GM21390 (cell line): ENCODE measurements around the gene PGC.

Experiments used
- ATAC-seq: cut with Tn5 transposase; IDR thresholded peaks from one replicate; pipeline ENCODE4 v1.9.1; 2021; ENCODE audit not compliant: unreplicated experiment

Gene PGC

DNA sequence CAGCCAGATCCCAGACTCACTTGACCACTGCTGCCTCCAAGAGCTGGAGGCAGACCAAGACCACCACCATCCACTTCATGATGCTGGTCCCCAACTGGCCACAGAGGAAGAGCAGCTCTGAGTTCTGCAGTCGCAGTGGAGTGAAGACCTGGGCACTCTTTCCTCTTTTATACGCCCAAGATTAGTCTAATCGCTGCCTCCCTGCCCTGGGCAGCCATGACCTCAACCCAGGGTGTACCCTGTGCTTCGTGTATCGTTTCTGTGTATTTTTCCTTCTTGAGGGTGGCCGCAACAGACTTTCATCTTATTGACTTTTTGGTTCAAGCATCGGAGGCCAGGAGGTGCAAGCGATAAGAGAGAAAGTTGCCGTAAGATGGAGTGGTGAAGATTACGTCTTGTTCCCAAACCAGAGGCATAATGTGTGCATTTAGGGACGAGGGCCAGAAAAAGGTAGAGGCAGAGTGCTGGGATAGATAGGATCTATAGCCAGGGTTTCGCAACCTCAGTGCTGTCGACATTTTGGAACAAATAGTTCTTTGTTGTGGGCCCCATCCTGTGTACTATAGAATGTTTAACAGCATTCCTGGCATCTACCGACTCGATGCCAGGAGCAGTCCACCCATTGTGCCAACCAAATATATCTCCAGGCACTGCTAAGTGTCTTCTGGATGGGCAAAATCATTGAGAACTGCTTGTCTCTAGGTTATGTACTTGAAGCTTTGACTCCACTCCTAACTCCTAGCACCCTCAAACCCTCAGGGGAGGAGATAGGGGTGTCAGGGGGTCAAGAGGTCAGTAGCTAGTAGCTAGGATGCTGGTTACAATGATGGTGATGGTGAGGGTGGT, at the start of gene PGC:
Gene PGC (minus strand): TSS at position 142 of the 846 bp plus-strand sequence. CDS start 63 bp downstream, at position 79.
- ATAC-seq = no peak

DNA sequence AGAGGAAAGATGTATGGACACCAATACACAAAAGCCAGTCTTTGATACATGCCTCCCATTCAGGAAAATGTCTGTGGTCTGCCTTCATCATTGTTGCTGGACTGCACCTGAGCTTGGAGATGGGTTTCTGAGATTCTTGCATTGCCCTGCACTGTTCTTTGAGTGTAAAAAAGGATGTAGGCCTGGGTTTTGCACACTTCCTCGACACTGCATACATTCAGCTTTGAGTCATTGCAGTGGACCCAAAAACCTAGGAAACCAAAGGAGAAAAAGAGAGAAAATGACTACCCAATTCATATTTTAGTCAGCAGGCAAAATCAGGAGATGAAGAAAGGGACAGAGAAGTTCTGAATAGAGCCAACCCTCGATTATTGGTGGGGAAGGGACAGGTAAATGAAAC, 49.3 kb upstream of the PGC start:
- no peak for ATAC-seq

DNA sequence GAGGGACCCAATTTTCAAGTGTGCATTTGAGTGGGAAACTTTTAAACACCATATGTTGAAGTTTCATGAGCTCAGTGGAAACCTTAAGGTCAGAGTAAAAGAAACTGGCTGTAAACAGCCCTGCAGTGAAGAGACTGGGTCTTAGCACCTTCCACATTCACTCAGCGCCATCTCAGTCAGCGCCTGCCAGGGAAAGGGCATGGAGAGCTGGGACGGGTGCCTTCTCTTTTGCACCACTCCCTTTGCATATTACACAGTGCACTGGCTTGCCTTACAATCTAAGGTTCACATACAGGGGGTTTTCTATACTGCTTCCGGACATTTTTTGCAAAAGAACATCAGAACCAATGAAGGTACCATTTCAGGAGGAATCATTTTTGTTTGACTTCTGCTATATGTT, 44.8 kb upstream of the PGC start:
- ATAC-seq = no peak

DNA sequence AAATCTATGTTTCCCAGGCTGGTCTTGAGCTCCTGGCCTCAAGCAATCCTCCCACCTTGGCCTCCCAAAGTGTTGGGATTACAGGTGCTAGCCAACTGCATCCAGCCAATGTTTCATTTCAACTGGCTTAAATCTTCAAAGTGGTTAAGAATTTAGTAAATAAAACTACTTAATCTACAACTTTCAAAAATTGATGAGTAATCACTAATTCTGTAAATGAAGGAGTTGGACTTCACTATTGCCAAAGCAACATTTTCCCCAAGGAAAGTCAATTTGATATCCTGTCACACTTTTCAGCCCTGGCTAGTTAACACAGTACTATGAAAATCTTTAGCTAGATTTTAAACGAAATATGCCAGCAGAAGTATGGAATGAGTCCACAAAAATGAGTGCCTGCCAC, 44.1 kb upstream of the PGC start:
- ATAC-seq = no peak

DNA sequence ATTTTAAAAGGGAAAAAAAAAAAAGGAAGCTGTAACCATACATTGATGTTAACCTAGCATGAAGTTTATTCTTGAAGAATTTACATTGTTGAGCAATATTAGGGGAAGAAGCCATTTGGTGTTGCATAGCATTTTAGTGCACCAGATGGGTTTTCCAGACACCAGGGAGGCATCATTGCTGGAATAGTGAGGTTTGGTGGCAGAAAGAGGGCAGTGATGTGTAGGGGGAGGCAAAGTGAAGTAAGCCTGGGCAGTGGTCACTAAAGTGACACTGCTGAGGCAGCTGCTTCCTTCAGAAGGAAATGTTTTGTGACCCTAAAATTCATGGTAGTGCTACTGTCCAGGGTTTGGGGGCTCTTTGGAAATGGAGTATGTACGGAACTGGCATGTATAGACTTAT, 42.8 kb upstream of the PGC start:
- ATAC-seq = no peak

DNA sequence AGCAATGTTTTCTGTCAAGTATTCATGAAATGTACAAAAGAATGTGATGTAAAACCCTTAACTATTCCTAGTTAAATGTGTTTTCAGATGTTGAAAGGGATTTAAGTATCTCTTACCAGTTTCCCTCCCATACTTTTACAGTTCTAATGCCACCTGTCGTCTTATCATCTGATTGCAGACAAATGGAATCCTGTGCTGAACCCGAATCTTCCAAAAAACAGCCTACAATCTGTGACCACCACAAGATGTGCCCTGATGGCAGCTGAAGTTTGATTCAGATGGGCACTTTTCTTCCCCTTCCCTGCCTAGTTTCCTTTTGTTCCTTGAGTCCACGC, 42.2 kb upstream of the PGC start:
- no peak for ATAC-seq

DNA sequence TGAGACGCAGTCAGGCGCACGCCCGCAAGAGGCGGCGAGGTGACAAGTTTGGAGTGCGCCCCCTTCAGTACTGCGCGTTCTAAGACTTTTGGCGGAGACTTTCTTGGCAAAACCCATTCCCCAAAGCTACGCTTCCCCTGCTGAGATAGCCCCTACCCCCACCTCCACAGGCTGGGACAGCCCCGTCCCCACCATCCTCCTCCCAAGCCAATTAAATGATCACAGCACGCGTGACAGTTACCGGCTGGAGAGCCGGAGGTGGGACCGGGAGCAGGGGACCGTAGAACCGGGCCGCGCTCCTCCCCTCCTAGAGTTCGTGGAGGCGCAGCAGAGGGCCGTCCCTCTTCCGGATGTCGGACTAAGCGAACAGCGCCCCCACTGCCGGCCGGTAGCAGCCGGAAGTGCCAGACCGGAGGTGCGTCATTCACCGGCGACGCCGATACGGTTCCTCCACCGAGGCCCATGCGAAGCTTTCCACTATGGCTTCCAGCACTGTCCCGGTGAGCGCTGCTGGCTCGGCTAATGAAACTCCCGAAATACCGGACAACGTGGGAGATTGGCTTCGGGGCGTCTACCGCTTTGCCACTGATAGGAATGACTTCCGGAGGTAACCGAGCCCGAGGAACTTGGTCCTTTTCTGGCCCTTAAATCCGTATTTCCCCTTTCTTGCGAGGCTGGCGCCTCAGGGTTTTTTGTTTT, 40.2 kb upstream of the PGC start, which contains the start of gene TOMM6:
Gene TOMM6 (plus strand): TSS at position 476 of the 699 bp plus-strand sequence. CDS start 4 bp downstream, at position 480.
- peak; percentile 75 for ATAC-seq

DNA sequence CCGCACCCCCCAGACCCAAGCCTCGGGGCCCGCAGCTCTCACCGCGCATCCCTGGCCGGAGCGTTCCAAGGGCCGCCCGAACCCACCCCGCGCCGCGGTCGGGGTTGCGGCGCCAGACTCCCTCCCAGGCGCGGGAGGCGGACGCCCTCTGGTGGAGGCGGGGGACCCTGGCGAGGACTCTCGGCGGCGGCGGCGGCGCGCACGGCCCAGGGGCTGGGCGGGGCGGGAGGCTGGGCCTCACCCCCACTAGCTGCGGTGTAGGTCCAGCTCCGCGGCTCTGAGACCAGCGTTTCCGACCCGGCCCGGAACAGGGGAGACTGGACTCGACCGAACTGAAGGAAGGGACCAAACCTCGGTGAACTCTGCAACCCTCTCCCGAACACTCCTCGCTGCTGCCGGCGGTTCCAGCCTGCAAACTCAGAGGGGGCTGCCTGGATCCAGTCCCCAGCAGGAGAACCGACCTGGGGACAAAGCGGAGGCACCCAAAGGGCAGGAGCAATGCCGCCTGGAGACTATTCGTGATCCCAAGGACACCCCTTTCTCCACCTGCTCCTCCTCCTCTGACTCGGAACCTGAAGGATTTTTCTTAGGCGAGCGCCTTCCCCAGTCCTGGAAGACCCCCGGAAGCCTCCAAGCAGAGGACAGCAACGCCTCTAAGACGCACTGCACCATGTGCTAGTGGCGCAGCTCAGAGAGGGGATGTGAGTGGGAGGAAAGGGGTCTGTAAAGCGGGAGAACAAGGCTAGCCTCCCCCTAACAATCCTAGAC, 39.4 kb upstream of the PGC start:
- peak; percentile 63 for ATAC-seq

DNA sequence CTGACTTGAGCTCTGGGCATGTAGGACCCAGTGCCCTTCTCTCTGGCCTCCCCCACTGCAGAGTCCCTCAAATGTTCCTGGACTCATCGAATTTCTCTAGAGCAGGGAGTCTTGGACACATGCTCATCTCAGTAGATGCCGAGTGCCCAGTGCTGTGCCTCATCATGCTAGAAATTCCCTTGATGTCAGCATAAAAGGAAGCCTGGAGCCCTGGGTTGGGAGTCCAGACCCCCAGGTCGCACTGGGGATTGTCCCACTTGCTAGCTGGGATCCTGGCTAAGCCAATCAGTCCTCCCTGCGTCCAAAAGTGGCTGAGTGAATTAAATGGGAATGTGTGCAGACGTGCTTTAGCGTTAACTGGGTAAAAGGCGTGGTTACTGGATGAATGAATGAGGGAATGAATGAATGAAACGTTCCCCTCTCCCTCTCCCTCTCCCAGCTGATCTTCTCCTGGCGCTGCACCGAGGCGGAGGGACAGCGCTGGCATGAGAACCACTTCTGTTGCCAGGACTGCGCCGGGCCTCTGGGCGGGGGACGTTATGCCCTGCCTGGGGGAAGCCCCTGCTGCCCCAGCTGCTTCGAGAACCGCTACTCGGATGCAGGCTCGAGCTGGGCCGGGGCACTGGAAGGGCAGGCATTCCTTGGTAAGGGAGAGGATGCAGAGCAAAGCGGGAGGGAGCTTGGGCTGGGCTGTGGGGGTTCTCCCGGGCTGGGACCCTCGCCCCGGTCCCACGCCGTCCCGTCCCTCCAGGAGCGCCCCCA, 38.7 kb upstream of the PGC start:
- ATAC-seq = no peak

DNA sequence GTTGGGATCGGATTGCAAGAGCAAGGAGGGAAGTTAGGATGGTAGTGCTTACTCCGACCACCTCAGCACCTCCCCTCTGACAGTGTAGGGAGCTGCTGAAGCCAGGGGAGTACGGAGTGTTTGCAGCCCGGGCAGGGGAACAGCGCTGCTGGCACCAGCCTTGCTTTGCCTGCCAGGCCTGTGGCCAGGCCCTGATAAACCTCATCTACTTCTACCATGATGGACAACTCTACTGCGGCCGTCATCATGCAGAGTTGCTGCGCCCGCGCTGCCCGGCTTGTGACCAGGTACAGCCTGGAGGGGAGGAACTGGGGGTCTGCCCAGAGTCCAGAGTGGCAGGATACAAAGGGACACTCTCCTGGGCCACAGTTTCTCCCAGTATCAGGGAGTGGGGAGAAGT, 38.1 kb upstream of the PGC start:
- ATAC-seq = no peak

DNA sequence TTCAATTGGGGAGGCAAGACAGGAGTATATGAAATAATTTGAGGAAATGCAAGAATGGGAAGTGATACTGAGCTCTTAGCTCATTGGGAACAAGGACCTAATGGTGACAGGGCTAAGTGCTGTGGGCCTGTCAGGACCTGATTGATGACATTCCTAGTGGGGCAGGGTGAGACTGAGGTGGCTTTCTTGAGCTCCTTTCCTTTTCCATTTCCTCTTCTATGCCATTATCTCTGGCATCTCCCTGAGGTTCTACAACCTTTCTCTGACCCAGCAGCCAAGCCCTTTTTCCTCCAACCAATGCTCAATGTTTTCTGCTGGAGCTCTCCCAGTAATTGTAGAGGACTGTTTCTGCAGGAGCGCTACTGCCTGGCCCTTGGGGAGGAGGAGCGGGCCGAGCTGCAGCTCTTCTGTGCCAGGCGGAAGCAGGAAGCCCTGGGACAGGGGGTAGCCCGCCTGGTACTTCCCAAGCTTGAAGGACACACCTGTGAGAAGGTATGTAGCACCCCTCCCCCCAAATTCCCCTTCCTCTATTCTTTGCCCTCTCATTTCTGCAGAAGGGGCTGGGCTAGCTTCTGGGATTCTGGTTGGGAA, 37.5 kb upstream of the PGC start:
- no peak for ATAC-seq

DNA sequence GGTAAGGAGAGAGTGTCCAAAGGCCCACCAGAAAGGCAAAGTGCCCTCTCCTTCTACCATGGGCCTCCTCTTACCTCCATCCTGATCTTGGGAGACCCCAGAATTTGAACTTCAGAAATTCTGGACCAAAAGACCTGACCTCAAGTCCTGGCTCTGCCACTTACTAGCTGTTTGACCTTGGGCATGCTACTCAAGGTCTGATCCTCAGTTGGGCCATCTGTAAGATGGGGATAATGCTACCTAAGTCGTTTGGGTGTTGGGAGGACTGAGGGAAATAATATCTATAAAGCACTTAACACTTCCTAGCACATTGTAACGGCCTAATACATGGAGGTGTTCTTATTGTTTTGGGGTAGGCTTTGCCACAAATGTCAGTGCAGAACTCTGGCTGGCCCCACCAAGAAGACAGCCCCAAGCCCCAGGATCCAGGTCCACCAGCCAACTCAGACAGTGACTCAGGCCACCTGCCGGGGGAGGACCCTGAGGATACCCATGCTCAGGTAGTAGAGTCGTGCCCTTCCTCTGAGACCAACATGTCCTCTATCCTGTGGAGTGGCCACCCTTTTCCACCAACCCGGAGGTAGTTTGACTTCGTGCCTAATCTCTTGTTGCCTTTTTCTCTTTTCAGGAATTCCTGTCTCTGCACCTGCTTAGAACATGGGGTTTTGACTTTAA, 36.0 kb upstream of the PGC start:
- ATAC-seq = no peak

DNA sequence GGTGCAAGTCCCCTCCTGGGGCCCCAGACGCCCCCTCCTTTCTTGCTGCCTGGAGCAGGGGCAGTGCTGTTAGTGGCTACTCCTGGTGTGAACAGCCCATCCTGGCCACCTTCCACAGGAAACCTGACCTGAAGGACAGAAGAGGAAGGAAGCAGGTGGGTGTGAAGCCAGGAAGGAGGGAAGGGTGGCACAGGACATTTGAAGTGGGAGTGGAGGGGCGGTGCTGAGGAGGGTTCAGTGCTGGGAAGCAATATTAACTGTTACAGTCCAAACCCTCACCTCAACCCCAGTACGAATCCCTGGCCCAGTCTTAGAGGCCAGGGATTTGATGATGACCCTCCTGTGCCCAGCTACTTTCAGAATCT, 34.2 kb upstream of the PGC start:
- ATAC-seq = no peak

DNA sequence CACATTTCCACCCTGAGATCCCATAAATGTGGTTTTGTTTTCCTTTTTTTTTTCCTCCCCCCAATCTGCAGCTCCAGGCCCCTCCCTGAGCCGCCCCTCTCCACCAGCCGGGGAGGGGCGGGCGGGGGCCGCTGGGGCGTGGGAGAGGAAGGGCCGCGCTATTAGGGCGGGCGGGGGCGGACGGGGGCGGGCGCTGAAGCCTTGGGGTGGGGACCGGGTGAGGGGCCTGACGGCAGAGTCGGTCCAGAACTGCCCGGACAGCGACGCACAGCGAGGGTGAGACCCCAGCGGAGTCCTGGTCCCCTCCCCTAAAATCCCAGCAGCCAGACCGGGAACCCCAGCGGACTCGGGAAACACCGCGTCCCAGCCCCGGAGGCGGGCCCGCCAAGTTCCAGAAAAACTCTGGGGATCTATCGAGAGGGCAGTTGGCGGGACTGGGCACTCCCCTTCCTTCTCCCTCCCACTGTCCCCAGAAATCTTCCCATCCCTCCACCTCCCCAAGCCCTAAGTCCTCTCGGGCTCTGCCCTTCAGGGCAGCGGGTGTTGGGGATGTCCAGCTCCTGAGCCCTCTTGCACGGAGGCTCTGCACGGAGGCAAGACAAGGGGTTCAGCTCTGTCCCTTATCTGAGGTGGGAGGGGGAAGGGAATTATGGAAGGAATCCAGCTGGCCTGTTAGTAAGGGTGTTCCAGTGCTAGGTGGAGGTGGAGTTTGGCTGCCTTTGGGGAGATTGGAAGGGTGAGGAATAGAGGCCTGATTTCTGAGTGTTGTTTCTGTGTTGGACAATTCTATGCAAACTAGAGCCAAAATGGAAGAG, 33.6 kb upstream of the PGC start, which contains the start of gene PRICKLE4:
Gene PRICKLE4 (plus strand): TSS at position 232 of the 815 bp plus-strand sequence. CDS start 2,692 bp downstream, outside the sequence.
- no peak for ATAC-seq

DNA sequence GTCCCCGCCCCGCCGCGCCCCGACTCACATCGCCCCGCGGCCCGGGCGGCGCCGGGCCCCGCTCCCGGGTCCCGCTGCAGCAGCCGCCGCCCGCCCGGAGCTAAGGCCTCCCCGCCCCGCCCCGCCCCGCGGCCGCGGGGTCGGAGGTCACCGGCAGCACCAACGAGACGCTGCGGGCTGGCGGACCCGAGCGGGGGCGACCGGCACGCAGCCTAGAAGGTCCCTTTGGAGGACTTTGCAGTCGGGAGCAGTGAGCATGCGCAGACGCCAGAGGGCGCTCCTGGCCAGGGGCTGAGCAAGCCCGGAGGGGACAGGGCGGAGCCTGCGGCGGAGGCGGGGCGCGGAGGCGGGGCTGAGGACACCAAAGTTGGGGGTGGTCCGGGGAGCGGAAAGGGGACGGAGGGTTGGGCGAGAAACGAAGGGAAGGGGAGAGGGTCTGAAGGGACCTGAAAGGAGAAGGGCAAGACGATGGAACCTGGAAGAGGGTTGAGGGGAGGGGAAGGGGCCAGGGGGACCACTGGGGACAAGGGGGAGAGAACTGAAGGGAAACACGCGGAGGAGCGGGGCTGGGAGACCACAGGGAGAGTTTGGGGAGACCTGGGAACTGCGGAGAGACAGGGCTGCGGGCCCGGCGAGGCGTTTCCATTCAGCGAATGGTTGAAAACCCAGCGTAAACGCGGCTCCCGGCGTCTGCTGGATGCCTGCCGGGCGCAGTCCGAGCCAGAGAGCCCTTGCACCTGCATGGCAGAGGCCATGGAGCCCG, 32.8 kb upstream of the PGC start, which contains the start of gene FRS3:
Gene FRS3 (minus strand): TSS at position 113 of the 763 bp plus-strand sequence. CDS start 2,913 bp downstream, outside the sequence.
- ATAC-seq = peak; percentile 87

DNA sequence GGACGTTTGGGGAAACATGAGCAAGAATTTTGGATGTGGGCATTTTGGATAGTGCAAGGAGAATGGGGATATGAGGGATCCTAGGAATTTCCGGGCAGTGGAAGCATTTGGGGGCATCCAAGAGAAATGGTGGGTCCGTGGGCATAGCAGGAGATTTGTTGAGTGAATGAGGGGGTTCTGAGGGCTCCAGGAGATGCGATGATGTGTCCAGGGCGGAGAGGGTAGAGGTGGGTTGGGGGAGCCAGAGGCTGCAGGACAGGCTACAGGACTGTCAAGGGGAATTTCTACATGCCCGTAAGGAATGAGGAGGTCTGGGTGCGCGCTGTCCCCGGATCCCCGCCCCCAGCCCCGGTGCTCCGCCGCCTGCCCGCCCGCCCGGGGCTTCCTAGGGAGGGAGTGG, 32.1 kb upstream of the PGC start:
- ATAC-seq = peak; percentile 32

DNA sequence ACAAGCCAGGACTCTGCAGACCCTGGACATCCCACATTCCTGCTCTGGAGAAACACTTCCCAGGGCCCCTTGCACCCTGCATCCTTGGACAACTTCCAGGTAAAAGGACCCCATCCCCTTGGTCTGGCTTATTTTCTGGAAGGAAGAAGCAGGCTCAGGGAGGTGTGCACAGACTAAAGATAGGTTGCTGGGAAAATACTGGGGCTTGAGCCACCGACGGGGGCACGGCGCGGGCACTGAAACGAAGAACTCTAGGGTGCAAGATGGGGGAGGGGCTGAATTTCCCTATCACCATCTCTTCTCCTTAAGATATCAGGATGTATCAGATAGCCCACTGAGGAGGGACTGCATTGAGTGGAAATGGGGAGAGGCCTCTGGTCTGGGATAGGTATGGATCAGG, 31.7 kb upstream of the PGC start:
- ATAC-seq = no peak
